Neural cell (in vitro differentiated cells): ENCODE results near the gene TIAM2. TPM values are rescaled to one million over a fixed set of nuclear protein-coding genes. Genes with fewer than 3 reads are reported as not detected.

ENCODE experiments used
- H2AFZ ChIP-seq: fragments of 200-600, 300-800 bp; sonication (generic), shearing (Covaris generic); 2 replicates; pipeline ENCODE4 v1.6.0; 2014; ENCODE audit warnings: low read depth, mild to moderate bottlenecking, antibody characterized with exemption, low read length, moderate library complexity
- H3F3A ChIP-seq: fragments of 200-600 bp; shearing (Covaris generic); 2 replicates; pipeline ENCODE4 v1.6.1; 2016; ENCODE audit warnings: mild to moderate bottlenecking, moderate library complexity, mixed read lengths, antibody characterized with exemption, low read length; ENCODE audit not compliant: insufficient read depth, poor library complexity, severe bottlenecking
- H3K27ac ChIP-seq: fragments of 200-600, 300-800 bp; sonication (generic), shearing (Covaris generic); 2 replicates; pipeline ENCODE4 v1.5.1; 2014; ENCODE audit warnings: mild to moderate bottlenecking, low read length, moderate library complexity
- H3K27me3 ChIP-seq: fragments of 300-800, 200-600 bp; sonication (generic), shearing (Covaris generic); 2 replicates; pipeline ENCODE4 v1.6.0; 2014; ENCODE audit warnings: mild to moderate bottlenecking, low read depth, low read length, moderate library complexity; ENCODE audit not compliant: insufficient read depth
- H3K36me3 ChIP-seq: fragments of 300-800, 200-600 bp; sonication (generic), shearing (Covaris generic); 2 replicates; pipeline ENCODE4 v1.5.1; 2014; ENCODE audit warnings: mild to moderate bottlenecking, antibody characterized with exemption, low read length, moderate library complexity; ENCODE audit not compliant: insufficient read depth
- H3K4me2 ChIP-seq: fragments of 300-800, 200-600 bp; sonication (generic), shearing (Covaris generic); 2 replicates; pipeline ENCODE4 v1.6.0; 2014; ENCODE audit warnings: mild to moderate bottlenecking, low read length
- H3K4me3 ChIP-seq: fragments of 300-800, 200-600 bp; sonication (generic), shearing (Covaris generic); 2 replicates; pipeline ENCODE4 v1.5.1; 2014; ENCODE audit warnings: mild to moderate bottlenecking, low read length, moderate library complexity
- H3K79me2 ChIP-seq: fragments of 200-600 bp; shearing (Covaris generic); replicated peaks from 2 replicates; pipeline ENCODE4 v1.6.0; 2014; ENCODE audit warnings: mild to moderate bottlenecking, low read length, moderate library complexity; ENCODE audit not compliant: insufficient read depth
- H3K9ac ChIP-seq: fragments of 300-800, 200-600 bp; sonication (generic), shearing (Covaris generic); 2 replicates; pipeline ENCODE4 v1.6.1; 2016; ENCODE audit warnings: mild to moderate bottlenecking, low read length, mixed read lengths
- H3K9me2 ChIP-seq: fragments of 200-600 bp; shearing (Covaris generic); 2 replicates; pipeline ENCODE4 v1.6.1; 2016; ENCODE audit warnings: mild to moderate bottlenecking, low read length, mixed read lengths; ENCODE audit not compliant: insufficient read depth
- H3K9me3 ChIP-seq: fragments of 200-600, 300-800 bp; sonication (generic), shearing (Covaris generic); 2 replicates; pipeline ENCODE4 v1.6.1; 2016; ENCODE audit warnings: mild to moderate bottlenecking, mixed run types, low read length, moderate library complexity, mixed read lengths
- H4K20me1 ChIP-seq: fragments of 200-600 bp; shearing (Covaris generic); 2 replicates; pipeline ENCODE4 v1.6.1; 2016; ENCODE audit warnings: mild to moderate bottlenecking, mixed run types; ENCODE audit not compliant: insufficient read depth
- EP300 ChIP-seq: fragments of 450-650 bp; conservative IDR thresholded peaks from 2 replicates; pipeline ENCODE4 v1.6.1; 2014; ENCODE audit warnings: antibody characterized with exemption, mild to moderate bottlenecking, moderate library complexity; ENCODE audit not compliant: poor library complexity, severe bottlenecking
- EZH2 ChIP-seq: fragments of 200-600, 300-800 bp; shearing (Covaris generic), sonication (generic); IDR thresholded peaks from 2 replicates; pipeline ENCODE4 v1.6.1; 2014; ENCODE audit warnings: antibody characterized with exemption, low read length, borderline replicate concordance, mild to moderate bottlenecking; ENCODE audit not compliant: insufficient read depth, poor library complexity, severe bottlenecking
- MXI1 ChIP-seq: fragments of 450-650 bp; conservative IDR thresholded peaks from 2 replicates; pipeline ENCODE4 v1.6.1; 2014; ENCODE audit warnings: antibody characterized with exemption, mild to moderate bottlenecking; ENCODE audit not compliant: poor library complexity, severe bottlenecking
- POLR2AphosphoS5 ChIP-seq: IDR thresholded peaks from 2 replicates; pipeline ENCODE4 v1.6.1; 2012
- RAD21 ChIP-seq: fragments of 450-650 bp; conservative IDR thresholded peaks from 2 replicates; pipeline ENCODE4 v1.6.1; 2014; ENCODE audit warnings: antibody characterized with exemption, mild to moderate bottlenecking, moderate library complexity
- SMC3 ChIP-seq: fragments of 450-650 bp; conservative IDR thresholded peaks from 2 replicates; pipeline ENCODE4 v1.6.1; 2014; ENCODE audit warnings: antibody characterized with exemption, mild to moderate bottlenecking, moderate library complexity; ENCODE audit not compliant: poor library complexity
- TAF1 ChIP-seq: IDR thresholded peaks from 2 replicates; pipeline ENCODE4 v1.6.1; 2012; ENCODE audit warnings: low read depth
- polyA plus RNA-seq: library from polyadenylated mRNA; depleted of rRNA; stranded (reverse); fragments of >200 nt; gene quantifications from 2 replicates; pipeline ENCODE4 v1.2.3, GENCODE V29; 2014
- TF ChIP-seq, protein P1 (sequence below): IDR thresholded peaks from 2 replicates; pipeline ENCODE4 v1.6.1; 2012; ENCODE audit warnings: borderline replicate concordance
- TF ChIP-seq, protein P2 (sequence below): fragments of 450-650 bp; IDR thresholded peaks from 2 replicates; pipeline ENCODE4 v1.5.1; 2014; ENCODE audit warnings: antibody characterized with exemption, mild to moderate bottlenecking, moderate library complexity; ENCODE audit not compliant: poor library complexity, severe bottlenecking

Gene TIAM2
- polyA plus RNA-seq, 1 donor from 2014 or later, result 73.3 TPM

GRCh38 chr6:155197932-155198331 is 202.8 kb downstream of the TIAM2 start:
- Histone ChIP-seq H3K9ac (no peak overlapping the region), H3K9me3 (no peaks in the 10 kb centered on the region), H3K79me2 (no peaks in the 10 kb centered on the region), H3K9me2 (no peaks in the 10 kb centered on the region), H3K27ac (no peak overlapping the region), H3K27me3 (no peaks in the 10 kb centered on the region), H3K4me3 (no peak overlapping the region), H3K36me3 (no peaks in the 10 kb centered on the region), H3F3A (no peaks in the 10 kb centered on the region), H3K4me2 (no peak overlapping the region), H2AFZ (no peak overlapping the region), H4K20me1 (no peaks in the 10 kb centered on the region)
- TF ChIP-seq EZH2 (no peak), SMC3 (no peak), RAD21 (no peak), EP300 (no peak), POLR2AphosphoS5 (no peak), TAF1 (no peak), MXI1 (no peak)
- TF ChIP-seq, protein P1, sequence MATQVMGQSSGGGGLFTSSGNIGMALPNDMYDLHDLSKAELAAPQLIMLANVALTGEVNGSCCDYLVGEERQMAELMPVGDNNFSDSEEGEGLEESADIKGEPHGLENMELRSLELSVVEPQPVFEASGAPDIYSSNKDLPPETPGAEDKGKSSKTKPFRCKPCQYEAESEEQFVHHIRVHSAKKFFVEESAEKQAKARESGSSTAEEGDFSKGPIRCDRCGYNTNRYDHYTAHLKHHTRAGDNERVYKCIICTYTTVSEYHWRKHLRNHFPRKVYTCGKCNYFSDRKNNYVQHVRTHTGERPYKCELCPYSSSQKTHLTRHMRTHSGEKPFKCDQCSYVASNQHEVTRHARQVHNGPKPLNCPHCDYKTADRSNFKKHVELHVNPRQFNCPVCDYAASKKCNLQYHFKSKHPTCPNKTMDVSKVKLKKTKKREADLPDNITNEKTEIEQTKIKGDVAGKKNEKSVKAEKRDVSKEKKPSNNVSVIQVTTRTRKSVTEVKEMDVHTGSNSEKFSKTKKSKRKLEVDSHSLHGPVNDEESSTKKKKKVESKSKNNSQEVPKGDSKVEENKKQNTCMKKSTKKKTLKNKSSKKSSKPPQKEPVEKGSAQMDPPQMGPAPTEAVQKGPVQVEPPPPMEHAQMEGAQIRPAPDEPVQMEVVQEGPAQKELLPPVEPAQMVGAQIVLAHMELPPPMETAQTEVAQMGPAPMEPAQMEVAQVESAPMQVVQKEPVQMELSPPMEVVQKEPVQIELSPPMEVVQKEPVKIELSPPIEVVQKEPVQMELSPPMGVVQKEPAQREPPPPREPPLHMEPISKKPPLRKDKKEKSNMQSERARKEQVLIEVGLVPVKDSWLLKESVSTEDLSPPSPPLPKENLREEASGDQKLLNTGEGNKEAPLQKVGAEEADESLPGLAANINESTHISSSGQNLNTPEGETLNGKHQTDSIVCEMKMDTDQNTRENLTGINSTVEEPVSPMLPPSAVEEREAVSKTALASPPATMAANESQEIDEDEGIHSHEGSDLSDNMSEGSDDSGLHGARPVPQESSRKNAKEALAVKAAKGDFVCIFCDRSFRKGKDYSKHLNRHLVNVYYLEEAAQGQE, result no peak
- TF ChIP-seq, protein P2, sequence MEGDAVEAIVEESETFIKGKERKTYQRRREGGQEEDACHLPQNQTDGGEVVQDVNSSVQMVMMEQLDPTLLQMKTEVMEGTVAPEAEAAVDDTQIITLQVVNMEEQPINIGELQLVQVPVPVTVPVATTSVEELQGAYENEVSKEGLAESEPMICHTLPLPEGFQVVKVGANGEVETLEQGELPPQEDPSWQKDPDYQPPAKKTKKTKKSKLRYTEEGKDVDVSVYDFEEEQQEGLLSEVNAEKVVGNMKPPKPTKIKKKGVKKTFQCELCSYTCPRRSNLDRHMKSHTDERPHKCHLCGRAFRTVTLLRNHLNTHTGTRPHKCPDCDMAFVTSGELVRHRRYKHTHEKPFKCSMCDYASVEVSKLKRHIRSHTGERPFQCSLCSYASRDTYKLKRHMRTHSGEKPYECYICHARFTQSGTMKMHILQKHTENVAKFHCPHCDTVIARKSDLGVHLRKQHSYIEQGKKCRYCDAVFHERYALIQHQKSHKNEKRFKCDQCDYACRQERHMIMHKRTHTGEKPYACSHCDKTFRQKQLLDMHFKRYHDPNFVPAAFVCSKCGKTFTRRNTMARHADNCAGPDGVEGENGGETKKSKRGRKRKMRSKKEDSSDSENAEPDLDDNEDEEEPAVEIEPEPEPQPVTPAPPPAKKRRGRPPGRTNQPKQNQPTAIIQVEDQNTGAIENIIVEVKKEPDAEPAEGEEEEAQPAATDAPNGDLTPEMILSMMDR, result no peak

DNA sequence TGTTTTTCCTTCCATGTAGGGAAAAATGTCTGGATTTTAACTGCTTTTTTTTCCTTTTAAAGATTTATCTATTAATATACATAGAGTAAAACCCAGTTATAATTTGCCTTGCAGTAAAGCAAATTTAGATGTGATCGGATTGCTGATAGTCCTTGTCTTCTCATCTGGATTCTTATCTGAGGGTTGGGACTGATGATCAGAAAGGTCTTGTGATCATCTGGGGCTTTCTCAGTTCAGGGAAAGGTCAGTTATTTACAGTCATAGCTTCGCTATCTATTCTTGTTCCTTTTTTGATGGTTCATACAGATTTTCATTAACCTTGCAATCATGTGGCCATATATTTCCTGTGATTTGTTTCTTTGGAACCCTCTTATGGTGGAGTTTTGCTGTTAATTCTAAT is 204.9 kb downstream of the TIAM2 start:
- H3K9me3 ChIP-seq, result no peaks in the 10 kb centered on the region
- TF ChIP-seq RAD21, result no peak
- no peak for TF ChIP-seq EZH2
- no peaks in the 10 kb centered on the region for H3K27me3 ChIP-seq
- H3K36me3 ChIP-seq, result no peaks in the 10 kb centered on the region
- H3K4me3 ChIP-seq, result no peak overlapping the region
- no peaks in the 10 kb centered on the region for H3K9me2 ChIP-seq
- no peaks in the 10 kb centered on the region for H3F3A ChIP-seq
- H3K27ac ChIP-seq, result no peak overlapping the region
- no peaks in the 10 kb centered on the region for H4K20me1 ChIP-seq
- no peak overlapping the region for H3K4me2 ChIP-seq
- H3K79me2 ChIP-seq, result no peaks in the 10 kb centered on the region
- no peak overlapping the region for H3K9ac ChIP-seq
- no peak overlapping the region for H2AFZ ChIP-seq
